ENCODE results near the gene IPO4. TPM values are rescaled to one million over a fixed set of nuclear protein-coding genes. Genes with fewer than 3 reads are reported as not detected.

The IPO4 gene
- total RNA-seq, 2 experiments from 2014 or later = 24.0 to 26.2 TPM

GRCh38 chr14:24198814-24199524, 10.4 kb upstream of the IPO4 start:
- Mint-ChIP-seq H3K9me3 (peaks cover 20% of the 10 kb centered on the region), H3K27ac (peak overlapping the region; percentile 32), H3K27me3 (no peaks in the 10 kb centered on the region), H3K4me3 (no peak overlapping the region), H3K4me1 (peaks cover 41% of the 10 kb centered on the region), H3K36me3 (ENCODE audit: low read depth) (peaks cover 70% of the 10 kb centered on the region)
- POLR2A ChIA-PET = interaction anchor here (0.6 to 2.2 kb wide), 5 partner anchors 10 to 428 kb away, joined by 3 to 7 read pairs (median 5); partner anchors contain the start of genes CHMP4A and MDP1
- CTCF ChIA-PET = interaction anchor here (0.6 to 1.0 kb wide), 2 partner anchors 14 to 32 kb away, joined by 3 to 6 read pairs; partner anchors contain the start of gene CHMP4A
- DNase-seq = no peak

GRCh38 chr14:24197056-24197450, 8.4 kb upstream of the IPO4 start:
- no peak for DNase-seq
- Mint-ChIP-seq H3K4me3 (peak overlapping the region; percentile 96), H3K9me3 (peaks cover 12% of the 10 kb centered on the region), H3K4me1 (peaks cover 54% of the 10 kb centered on the region), H3K36me3 (ENCODE audit: low read depth) (peaks cover 64% of the 10 kb centered on the region), H3K27ac (peak overlapping the region; percentile 66), H3K27me3 (no peaks in the 10 kb centered on the region)
- ChIA-PET CTCF (interaction anchor here (1.3 to 2.5 kb wide), 3 partner anchors 10 to 36 kb away, joined by 5 to 14 read pairs (median 11); partner anchors contain the start of genes CHMP4A and IRF9), POLR2A (interaction anchor here (2.2 to 4.4 kb wide), 8 partner anchors 13 to 233 kb away, joined by 21 to 186 read pairs (median 28); partner anchors contain the start of genes CBLN3, CHMP4A, DCAF11 and IRF9)

- no peaks in the 10 kb centered on the region for H3K27me3 Mint-ChIP-seq
- peaks cover 64% of the 10 kb centered on the region for H3K36me3 Mint-ChIP-seq (ENCODE audit: low read depth)
- peaks cover 61% of the 10 kb centered on the region for H3K4me1 Mint-ChIP-seq
Observed at GRCh38 chr14:24196071-24197055, 7.7 kb upstream of the IPO4 start.

GRCh38 chr14:24195186-24196070, 6.8 kb upstream of the IPO4 start, which contains the start of gene TM9SF1:
TSS of gene TM9SF1 (minus strand) at chr14:24195441. CDS start at chr14:24195019, 422 bp downstream.
- peak; percentile 90 for DNase-seq
- Mint-ChIP-seq H3K36me3 (ENCODE audit: low read depth) (peaks cover 60% of the 10 kb centered on the region), H3K27ac (peak within 1 kb of the TSS; percentile 95), H3K9me3 (peaks cover 7% of the 10 kb centered on the region), H3K4me3 (peak within 1 kb of the TSS; percentile 96), H3K27me3 (no peaks in the 10 kb centered on the region), H3K4me1 (peaks cover 64% of the 10 kb centered on the region)
- CTCF ChIA-PET = interaction anchor here (0.8 to 3.2 kb wide), 15 partner anchors 12 to 241 kb away, joined by 3 to 14 read pairs (median 5); partner anchors contain the start of genes CHMP4A, IRF9, MDP1 and PSME2
- POLR2A ChIA-PET = interaction anchor here (0.5 to 4.4 kb wide), 40 partner anchors 9 to 247 kb away, joined by 3 to 186 read pairs (median 6); partner anchors contain the start of genes CBLN3, CHMP4A, DCAF11 and EMC9

More at GRCh38 chr14:24196071-24197055, 7.7 kb upstream of the IPO4 start:
- no peak for DNase-seq
- POLR2A ChIA-PET = interaction anchor here (0.5 to 4.4 kb wide), 34 partner anchors 10 to 234 kb away, joined by 3 to 186 read pairs (median 8); partner anchors contain the start of genes CBLN3, CHMP4A, DCAF11 and EMC9
- Mint-ChIP-seq H3K4me3 (peak overlapping the region; percentile 96), H3K9me3 (peaks cover 8% of the 10 kb centered on the region), H3K27ac (peak overlapping the region; percentile 95)
- CTCF ChIA-PET = interaction anchor here (0.8 to 3.2 kb wide), 12 partner anchors 11 to 240 kb away, joined by 3 to 14 read pairs (median 5); partner anchors contain the start of genes CHMP4A, IRF9, MDP1 and PSME2

GRCh38 chr14:24194873-24195185, 6.2 kb upstream of the IPO4 start:
- peaks cover 69% of the 10 kb centered on the region for H3K4me1 Mint-ChIP-seq
- POLR2A ChIA-PET = interaction anchor here (0.7 to 4.4 kb wide), 25 partner anchors 8 to 247 kb away, joined by 3 to 186 read pairs (median 9); partner anchors contain the start of genes CBLN3, CHMP4A, DCAF11 and EMC9

GRCh38 chr14:24194186-24194872, 5.7 kb upstream of the IPO4 start:
- POLR2A ChIA-PET = interaction anchor here (0.9 to 4.4 kb wide), 17 partner anchors 8 to 248 kb away, joined by 3 to 186 read pairs (median 11); partner anchors contain the start of genes CBLN3, CHMP4A, DCAF11 and EMC9
- Mint-ChIP-seq H3K27ac (peak overlapping the region; percentile 95), H3K4me1 (peaks cover 68% of the 10 kb centered on the region), H3K36me3 (ENCODE audit: low read depth) (peaks cover 59% of the 10 kb centered on the region), H3K27me3 (no peaks in the 10 kb centered on the region), H3K4me3 (peak overlapping the region; percentile 96), H3K9me3 (peaks cover 7% of the 10 kb centered on the region)
- CTCF ChIA-PET = interaction anchor here (1.1 to 3.2 kb wide), 8 partner anchors 14 to 139 kb away, joined by 3 to 12 read pairs (median 8); partner anchors contain the start of genes CHMP4A, LTB4R2, MDP1 and TINF2
- DNase-seq = no peak

More at GRCh38 chr14:24194873-24195185, 6.2 kb upstream of the IPO4 start:
- Mint-ChIP-seq H3K36me3 (ENCODE audit: low read depth) (peaks cover 61% of the 10 kb centered on the region), H3K27me3 (no peaks in the 10 kb centered on the region), H3K27ac (peak overlapping the region; percentile 95), H3K4me3 (peak overlapping the region; percentile 96), H3K9me3 (peaks cover 7% of the 10 kb centered on the region)
- DNase-seq = no peak
- CTCF ChIA-PET = interaction anchor here (0.9 to 3.2 kb wide), 11 partner anchors 14 to 242 kb away, joined by 3 to 14 read pairs (median 5); partner anchors contain the start of genes CHMP4A, IRF9, LTB4R2 and MDP1

- H3K4me3 Mint-ChIP-seq = no peak overlapping the region
Observed at GRCh38 chr14:24192933-24193332, 4.3 kb upstream of the IPO4 start.

GRCh38 chr14:24190416-24190815, 1.8 kb upstream of the IPO4 start:
- DNase-seq = no peak
- Mint-ChIP-seq H3K27ac (peak overlapping the region; percentile 34), H3K36me3 (ENCODE audit: low read depth) (peaks cover 51% of the 10 kb centered on the region), H3K4me3 (no peak overlapping the region), H3K9me3 (no peaks in the 10 kb centered on the region), H3K27me3 (no peaks in the 10 kb centered on the region), H3K4me1 (peaks cover 73% of the 10 kb centered on the region)
- POLR2A ChIA-PET = interaction anchor here (0.6 to 21.9 kb wide), 2 partner anchors 24 to 77 kb away, joined by 3 to 456 read pairs; partner anchors contain the start of genes IRF9 and REC8
- CTCF ChIA-PET = no interaction called here

More at GRCh38 chr14:24192933-24193332, 4.3 kb upstream of the IPO4 start:
- CTCF ChIA-PET = no interaction called here
- Mint-ChIP-seq H3K4me1 (peaks cover 71% of the 10 kb centered on the region), H3K36me3 (ENCODE audit: low read depth) (peaks cover 55% of the 10 kb centered on the region), H3K27me3 (no peaks in the 10 kb centered on the region), H3K27ac (peak overlapping the region; percentile 18), H3K9me3 (no peaks in the 10 kb centered on the region)
- DNase-seq = no peak
- POLR2A ChIA-PET = interaction anchor here (1.3 to 4.4 kb wide), 4 partner anchors 17 to 79 kb away, joined by 3 to 186 read pairs (median 14); partner anchors contain the start of genes CHMP4A, DCAF11, MDP1 and NRL

- H3K4me3 Mint-ChIP-seq = no peak overlapping the region
- no peaks in the 10 kb centered on the region for H3K27me3 Mint-ChIP-seq
- H3K9me3 Mint-ChIP-seq = no peaks in the 10 kb centered on the region
- H3K36me3 Mint-ChIP-seq (ENCODE audit: low read depth) = peaks cover 56% of the 10 kb centered on the region
- no peak for DNase-seq
- ChIA-PET POLR2A (interaction anchor here (1.0 to 21.9 kb wide), 23 partner anchors 9 to 131 kb away, joined by 3 to 456 read pairs (median 6); partner anchors contain the start of genes CHMP4A, CIDEB, DCAF11 and DHRS1), CTCF (interaction anchor here (0.7 to 2.2 kb wide), 5 partner anchors 25 to 118 kb away, joined by 3 to 11 read pairs (median 7); partner anchors contain the start of genes CHMP4A, CIDEB, IRF9 and MDP1)
- peaks cover 66% of the 10 kb centered on the region for H3K4me1 Mint-ChIP-seq
- H3K27ac Mint-ChIP-seq = no peak overlapping the region
Observed at GRCh38 chr14:24189460-24189859, 844 bp upstream of the IPO4 start.

GRCh38 chr14:24189059-24189375, 401 bp upstream of the IPO4 start:
- Mint-ChIP-seq H3K27me3 (no peaks in the 10 kb centered on the region), H3K27ac (peak overlapping the region; percentile 79), H3K9me3 (no peaks in the 10 kb centered on the region), H3K36me3 (ENCODE audit: low read depth) (peaks cover 51% of the 10 kb centered on the region), H3K4me1 (peaks cover 62% of the 10 kb centered on the region), H3K4me3 (peak overlapping the region; percentile 81)
- ChIA-PET POLR2A (interaction anchor here (1.0 to 21.9 kb wide), 23 partner anchors 8 to 131 kb away, joined by 3 to 456 read pairs (median 6); partner anchors contain the start of genes CHMP4A, CIDEB, DCAF11 and DHRS1), CTCF (interaction anchor here (0.7 to 2.2 kb wide), 5 partner anchors 26 to 119 kb away, joined by 3 to 11 read pairs (median 7); partner anchors contain the start of genes CHMP4A, CIDEB, IRF9 and MDP1)
- no peak for DNase-seq

Measured in activated CD4-positive, alpha-beta memory T cell treated with anti-CD3 and anti-CD28 coated beads, Interleukin-2, amount 10 ng/mL, durations not matched to agents 7 days and 5 days (primary cell).